ENCODE results near the gene COA1. TPM values are rescaled to one million over a fixed set of nuclear protein-coding genes. Genes with fewer than 3 reads are reported as not detected.

COA1 gene
- total RNA-seq, 4 donors from 2014 or later: 59.4 to 72.0 (median 68.7) TPM

- peaks cover 20 to 23% of the 10 kb centered on the region in 2 donors for H3K4me1 ChIP-seq
- H3K9me3 ChIP-seq: no peaks in the 10 kb centered on the region
- no peak overlapping the region for H3K4me3 ChIP-seq (replicated peaks in 1 of 3)
- 75 to 82% methylated on average over 2 of the region's 2 CpGs for WGBS, 2 donors
- intact Hi-C loops (cut with DNase I): no loop called here
- no peak for DNase-seq
- no peaks in the 10 kb centered on the region for H3K27me3 ChIP-seq
- TF ChIP-seq POLR2A (IDR thresholded peaks at IDR 0.05): no peak
- no peak for TF ChIP-seq CTCF (IDR thresholded peaks at IDR 0.05)
- H3K36me3 ChIP-seq: no peaks in the 10 kb centered on the region
- no peak overlapping the region for H3K27ac ChIP-seq
Measured at GRCh38 chr7:43624156-43624555, 105.2 kb downstream of the COA1 start.

GRCh38 chr7:43621729-43622448, 107.4 kb downstream of the COA1 start:
- H3K27me3 ChIP-seq: no peaks in the 10 kb centered on the region
- 84 to 87% methylated on average over 5 of the region's 5 CpGs for WGBS, 2 donors
- intact Hi-C loops (cut with DNase I): no loop called here
- H3K4me1 ChIP-seq: peaks cover 13 to 17% of the 10 kb centered on the region in 2 donors
- no peak overlapping the region for H3K27ac ChIP-seq
- no peak overlapping the region for H3K4me3 ChIP-seq (replicated peaks in 1 of 3)
- no peak for DNase-seq
- no peaks in the 10 kb centered on the region for H3K36me3 ChIP-seq
- no peaks in the 10 kb centered on the region for H3K9me3 ChIP-seq
- TF ChIP-seq CTCF (IDR thresholded peaks at IDR 0.05): no peak
- TF ChIP-seq POLR2A (IDR thresholded peaks at IDR 0.05): no peak

GRCh38 chr7:43619213-43620012, 109.9 kb downstream of the COA1 start:
- H3K4me1 ChIP-seq: no peaks in the 10 kb centered on the region
- TF ChIP-seq POLR2A (IDR thresholded peaks at IDR 0.05) (no peak), CTCF (IDR thresholded peaks at IDR 0.05) (no peak)
- H3K27me3 ChIP-seq: no peaks in the 10 kb centered on the region
- DNase-seq: no peak
- WGBS, 2 donors: 86 to 90% methylated on average over 4 of the region's 4 CpGs
- H3K4me3 ChIP-seq (replicated peaks in 1 of 3): no peak overlapping the region
- H3K36me3 ChIP-seq: no peaks in the 10 kb centered on the region
- H3K9me3 ChIP-seq: no peaks in the 10 kb centered on the region
- intact Hi-C loops (cut with DNase I): no loop called here
- H3K27ac ChIP-seq: no peak overlapping the region

GRCh38 chr7:43618073-43618472, 111.2 kb downstream of the COA1 start:
- Histone ChIP-seq H3K27ac (no peak overlapping the region), H3K9me3 (no peaks in the 10 kb centered on the region), H3K4me3 (replicated peaks in 1 of 3) (no peak overlapping the region), H3K4me1 (no peaks in the 10 kb centered on the region), H3K36me3 (no peaks in the 10 kb centered on the region), H3K27me3 (no peaks in the 10 kb centered on the region)
- intact Hi-C loops (cut with DNase I): no loop called here
- TF ChIP-seq CTCF (IDR thresholded peaks at IDR 0.05) (no peak), POLR2A (IDR thresholded peaks at IDR 0.05) (no peak)
- no peak for DNase-seq
- 87 to 91% methylated on average over 4 of the region's 4 CpGs for WGBS, 2 donors

GRCh38 chr7:43616977-43617376, 112.3 kb downstream of the COA1 start:
- intact Hi-C loops (cut with DNase I): no loop called here
- WGBS, 2 donors: 95 to 96% methylated on average over 4 of the region's 4 CpGs
- H3K9me3 ChIP-seq: no peaks in the 10 kb centered on the region
- no peak for DNase-seq
- H3K4me1 ChIP-seq: peaks cover 0 to 2% of the 10 kb centered on the region in 2 donors
- H3K27ac ChIP-seq: no peak overlapping the region
- TF ChIP-seq CTCF (IDR thresholded peaks at IDR 0.05): no peak
- no peak for TF ChIP-seq POLR2A (IDR thresholded peaks at IDR 0.05)
- H3K4me3 ChIP-seq (replicated peaks in 1 of 3): no peak overlapping the region
- no peaks in the 10 kb centered on the region for H3K27me3 ChIP-seq
- no peaks in the 10 kb centered on the region for H3K36me3 ChIP-seq
